ENCODE measurements around the gene LASP1.

DNA sequence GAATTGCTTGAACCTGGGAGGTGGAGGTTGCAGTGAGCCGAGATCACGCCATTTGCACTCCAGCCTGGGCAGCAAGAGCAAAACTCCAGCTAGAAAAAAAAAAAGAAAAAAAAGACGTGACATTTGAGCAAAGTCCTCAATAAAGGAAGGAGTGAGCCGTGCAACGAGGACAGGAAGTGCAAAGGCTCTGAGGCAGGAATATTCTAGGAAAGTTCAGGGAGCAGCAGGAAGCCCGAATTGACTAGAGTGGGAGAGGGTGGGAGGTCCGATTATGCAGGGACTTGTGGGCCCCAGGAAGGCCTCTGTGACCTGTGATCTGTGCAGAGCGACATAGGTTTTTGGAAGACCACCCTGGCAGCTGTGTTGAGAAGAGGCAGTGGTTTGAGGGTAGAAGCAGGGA is 46.9 kb downstream of the LASP1 start:
- TF ChIP-seq, protein P1, sequence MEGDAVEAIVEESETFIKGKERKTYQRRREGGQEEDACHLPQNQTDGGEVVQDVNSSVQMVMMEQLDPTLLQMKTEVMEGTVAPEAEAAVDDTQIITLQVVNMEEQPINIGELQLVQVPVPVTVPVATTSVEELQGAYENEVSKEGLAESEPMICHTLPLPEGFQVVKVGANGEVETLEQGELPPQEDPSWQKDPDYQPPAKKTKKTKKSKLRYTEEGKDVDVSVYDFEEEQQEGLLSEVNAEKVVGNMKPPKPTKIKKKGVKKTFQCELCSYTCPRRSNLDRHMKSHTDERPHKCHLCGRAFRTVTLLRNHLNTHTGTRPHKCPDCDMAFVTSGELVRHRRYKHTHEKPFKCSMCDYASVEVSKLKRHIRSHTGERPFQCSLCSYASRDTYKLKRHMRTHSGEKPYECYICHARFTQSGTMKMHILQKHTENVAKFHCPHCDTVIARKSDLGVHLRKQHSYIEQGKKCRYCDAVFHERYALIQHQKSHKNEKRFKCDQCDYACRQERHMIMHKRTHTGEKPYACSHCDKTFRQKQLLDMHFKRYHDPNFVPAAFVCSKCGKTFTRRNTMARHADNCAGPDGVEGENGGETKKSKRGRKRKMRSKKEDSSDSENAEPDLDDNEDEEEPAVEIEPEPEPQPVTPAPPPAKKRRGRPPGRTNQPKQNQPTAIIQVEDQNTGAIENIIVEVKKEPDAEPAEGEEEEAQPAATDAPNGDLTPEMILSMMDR (IDR thresholded peaks at IDR 0.05; ENCODE audit: poor library complexity, severe bottlenecking) = no peak
- TF ChIP-seq MXI1 (conservative IDR thresholded peaks at IDR 0.05; ENCODE audit: poor library complexity, severe bottlenecking) = no peak
- TF ChIP-seq POLR2AphosphoS5 (IDR thresholded peaks at IDR 0.05) = no peak
- TF ChIP-seq EP300 (conservative IDR thresholded peaks at IDR 0.05; ENCODE audit: poor library complexity, severe bottlenecking) = no peak

All from neural cell (in vitro differentiated cells).